Ureter (tissue), 1 donor: ENCODE results near the gene GIMAP1. TPM values are rescaled to one million over a fixed set of nuclear protein-coding genes. Genes with fewer than 3 reads are reported as not detected.

Experiments
- DNase-seq: peaks from one replicate; pipeline ENCODE4 v3.0.0-alpha.2; 2020; ENCODE audit warnings: low spot score
- total RNA-seq: library from RNA; stranded (reverse); gene quantifications from one replicate; pipeline ENCODE4 v1.2.4, GENCODE V29; 2023
- donor health status: DM: yes; HTN: yes; CAD: no.

Gene GIMAP1
- total RNA-seq, 1 donor from 2014 or later: 3.5 TPM

- no peak for DNase-seq
Observed at GRCh38 chr7:150748376-150748775, 32.0 kb downstream of the GIMAP1 start.

GRCh38 chr7:150751702-150752101 is 35.3 kb downstream of the GIMAP1 start:
- no peak for DNase-seq

- no peak for DNase-seq
Observed at GRCh38 chr7:150753239-150753638, 36.8 kb downstream of the GIMAP1 start.

GRCh38 chr7:150753826-150754603 is 37.6 kb downstream of the GIMAP1 start:
- no peak for DNase-seq

GRCh38 chr7:150754951-150755350 is 38.5 kb downstream of the GIMAP1 start:
- DNase-seq: no peak

- no peak for DNase-seq
Observed at GRCh38 chr7:150755473-150756099, 39.2 kb downstream of the GIMAP1 start.

- DNase-seq: no peak
Observed at GRCh38 chr7:150756166-150756565, 39.8 kb downstream of the GIMAP1 start.

GRCh38 chr7:150756858-150757257 is 40.4 kb downstream of the GIMAP1 start:
- no peak for DNase-seq

- DNase-seq: no peak
Observed at GRCh38 chr7:150759479-150759878, 43.1 kb downstream of the GIMAP1 start.

GRCh38 chr7:150766334-150766709 is 49.9 kb downstream of the GIMAP1 start:
- no peak for DNase-seq

- DNase-seq: no peak
Observed at GRCh38 chr7:150769768-150770167, 53.4 kb downstream of the GIMAP1 start.

Other genes starting within 250 kb of the GIMAP1 start
- 24.5 TPM for gene GIMAP7, start 201.7 kb upstream of the GIMAP1 start, total RNA-seq
- 23.5 TPM for gene GIMAP4, start 149.2 kb upstream of the GIMAP1 start, total RNA-seq
- 26.3 TPM for gene GIMAP6, start 84.2 kb upstream of the GIMAP1 start, total RNA-seq
- gene GIMAP2, start 30.9 kb upstream of the GIMAP1 start, total RNA-seq: 11.5 TPM
- 19.2 TPM for gene GIMAP5, start 20.8 kb downstream of the GIMAP1 start, total RNA-seq
- 32.7 TPM for gene TMEM176B, start 83.8 kb downstream of the GIMAP1 start, total RNA-seq
- 30.7 TPM for gene TMEM176A, start 84.2 kb downstream of the GIMAP1 start, total RNA-seq
- 1.5 TPM for gene AOC1, start 135.9 kb downstream of the GIMAP1 start, total RNA-seq